NCI-H2227 (cell line): ENCODE measurements around the gene SLC41A3.

Experiments used
- DNase-seq: peaks from one replicate; lab custom pipeline; 2025; ENCODE audit not compliant: unreplicated experiment; lab: John Stamatoyannopoulos, UW

Gene SLC41A3

DNA sequence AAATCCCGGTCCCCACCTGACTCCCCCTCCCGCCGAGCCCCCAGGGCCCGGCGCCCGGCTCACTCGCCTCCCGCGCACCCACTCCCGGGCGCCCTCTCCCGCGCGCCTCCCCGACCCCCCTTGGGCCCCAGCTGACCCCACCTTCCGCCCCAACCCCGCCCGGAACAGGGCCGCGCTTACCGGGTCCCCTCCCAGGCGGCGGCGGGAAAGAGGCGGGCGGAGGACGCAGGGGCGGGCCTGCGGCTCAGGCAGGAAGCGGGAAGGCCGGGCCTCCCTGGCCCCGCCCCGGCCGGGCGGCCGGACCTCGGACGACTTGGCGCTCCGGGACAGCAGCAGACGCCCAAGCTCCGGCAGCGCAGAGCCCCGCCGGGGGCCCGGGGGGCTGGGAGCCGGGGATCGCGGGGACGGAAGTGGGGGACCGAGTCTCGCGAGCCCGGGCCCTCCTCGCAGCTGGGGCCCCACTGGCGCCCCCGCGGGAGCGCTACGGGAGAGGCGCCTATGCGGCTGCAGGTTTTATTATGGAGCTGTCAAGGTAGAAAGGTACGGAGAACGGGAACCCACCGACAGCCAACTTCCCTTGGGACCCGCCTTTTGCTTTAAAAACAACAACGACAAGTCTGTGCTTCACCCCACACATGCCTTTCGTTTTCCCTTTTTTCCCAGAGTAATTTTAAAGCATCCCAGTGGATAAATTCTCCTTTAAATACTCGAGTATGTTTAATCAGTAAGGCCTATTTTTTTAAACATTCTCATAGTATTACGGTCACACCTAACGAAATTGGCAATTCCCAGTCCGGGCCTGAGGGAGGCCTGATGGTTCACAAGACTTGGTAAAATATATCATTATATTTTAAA is at the start of gene SLC41A3:
Gene SLC41A3 (minus strand): TSS at position 212 of the 855 bp plus-strand sequence. CDS start 15,905 bp downstream, outside the sequence.
- DNase-seq, result peak; percentile 83

DNA sequence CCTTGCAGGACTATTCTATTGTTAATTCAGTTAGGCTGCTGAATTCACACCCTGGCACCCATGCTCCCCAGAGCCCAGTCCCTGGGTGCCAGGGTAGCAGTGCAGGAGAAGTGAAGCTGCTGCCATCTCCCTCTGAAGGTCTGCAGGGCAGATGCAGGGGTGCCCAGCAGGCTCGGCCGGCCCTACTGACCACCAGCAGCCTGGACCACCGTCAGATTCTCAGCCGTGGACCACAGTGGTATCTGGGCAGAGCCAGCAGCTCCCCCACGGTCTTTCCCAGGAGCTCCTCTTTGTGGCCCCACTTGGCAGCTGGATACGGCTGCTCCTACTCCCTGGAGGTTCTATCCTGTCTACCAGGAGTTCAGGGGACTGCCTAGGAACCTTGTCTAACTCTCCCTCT is 49.7 kb upstream of the SLC41A3 start:
- DNase-seq, result no peak

DNA sequence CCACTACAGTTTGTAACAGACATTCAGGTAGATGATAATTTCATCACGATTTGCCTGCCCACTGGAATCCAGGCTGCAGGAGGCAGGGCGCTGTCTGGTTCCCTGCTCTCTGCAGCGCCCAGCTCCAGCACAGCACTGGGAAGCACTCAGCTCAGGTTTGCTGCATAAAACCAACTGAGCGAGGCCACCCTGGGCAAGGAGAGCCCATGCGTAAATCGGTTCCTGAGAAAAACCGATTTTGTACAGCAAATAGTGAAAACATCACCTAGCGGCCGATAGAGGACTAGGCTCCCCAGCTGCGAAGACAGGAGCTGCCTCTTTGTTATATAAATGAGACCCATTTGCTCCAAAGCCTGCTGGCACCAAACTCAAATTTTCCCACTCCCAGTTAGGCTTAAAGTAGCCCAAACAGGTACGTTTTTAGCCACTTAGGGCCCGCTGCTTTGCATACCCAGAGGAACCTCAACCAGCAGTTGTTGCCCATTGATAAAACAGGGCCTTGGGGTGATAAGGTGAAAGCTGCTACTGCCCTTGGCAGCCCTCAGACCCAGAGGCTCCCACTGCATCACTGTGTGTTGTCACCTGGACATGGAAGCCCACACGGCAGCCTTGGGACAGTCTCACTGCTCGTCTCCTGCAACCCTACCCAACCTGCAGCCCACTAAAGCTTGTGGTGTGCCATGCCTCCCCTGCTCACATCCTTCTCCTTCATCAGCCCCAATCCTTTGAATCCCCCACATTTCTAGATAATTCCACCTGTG is 49.0 kb upstream of the SLC41A3 start:
- no peak for DNase-seq

- DNase-seq, result no peak
These were observed 48.2 kb upstream of the SLC41A3 start for GRCh38 chr3:126131881-126132750.

DNA sequence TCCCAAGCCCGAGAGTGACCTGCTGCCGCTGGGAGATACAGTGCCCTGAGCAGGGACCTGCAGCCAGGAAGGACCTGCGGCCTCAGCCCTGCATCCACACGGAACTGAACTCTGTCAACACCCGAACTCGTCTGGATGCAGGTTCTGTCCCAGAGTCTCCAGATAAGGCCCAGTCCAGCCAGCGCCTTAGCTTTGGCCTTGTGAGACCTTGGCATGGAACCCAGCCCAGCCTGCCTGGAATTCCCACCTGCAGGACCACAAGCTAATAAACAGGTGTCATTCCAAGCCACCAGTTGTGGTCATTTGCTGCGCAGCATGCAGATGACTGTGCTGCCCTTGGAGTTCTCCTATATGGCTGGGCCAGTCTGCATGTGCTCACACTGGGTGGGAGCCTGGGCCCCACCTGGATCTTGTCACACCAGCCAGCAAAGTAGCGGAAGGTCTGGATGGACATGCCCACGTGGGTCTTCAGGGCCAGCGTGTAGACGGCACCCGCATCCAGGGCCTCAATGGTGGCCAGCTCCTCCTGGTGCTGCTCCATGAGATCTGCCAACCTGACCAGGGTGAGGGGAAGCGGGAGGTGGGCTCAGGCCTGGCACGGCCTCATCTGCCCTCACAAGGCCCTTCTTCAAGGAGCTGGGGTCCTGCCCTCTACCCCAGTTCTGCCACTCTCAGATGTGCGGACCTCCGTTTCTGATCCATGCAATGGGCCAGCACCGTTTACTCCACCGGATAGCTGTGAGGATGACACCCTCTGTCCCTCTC is 47.2 kb upstream of the SLC41A3 start:
- DNase-seq, result no peak

DNA sequence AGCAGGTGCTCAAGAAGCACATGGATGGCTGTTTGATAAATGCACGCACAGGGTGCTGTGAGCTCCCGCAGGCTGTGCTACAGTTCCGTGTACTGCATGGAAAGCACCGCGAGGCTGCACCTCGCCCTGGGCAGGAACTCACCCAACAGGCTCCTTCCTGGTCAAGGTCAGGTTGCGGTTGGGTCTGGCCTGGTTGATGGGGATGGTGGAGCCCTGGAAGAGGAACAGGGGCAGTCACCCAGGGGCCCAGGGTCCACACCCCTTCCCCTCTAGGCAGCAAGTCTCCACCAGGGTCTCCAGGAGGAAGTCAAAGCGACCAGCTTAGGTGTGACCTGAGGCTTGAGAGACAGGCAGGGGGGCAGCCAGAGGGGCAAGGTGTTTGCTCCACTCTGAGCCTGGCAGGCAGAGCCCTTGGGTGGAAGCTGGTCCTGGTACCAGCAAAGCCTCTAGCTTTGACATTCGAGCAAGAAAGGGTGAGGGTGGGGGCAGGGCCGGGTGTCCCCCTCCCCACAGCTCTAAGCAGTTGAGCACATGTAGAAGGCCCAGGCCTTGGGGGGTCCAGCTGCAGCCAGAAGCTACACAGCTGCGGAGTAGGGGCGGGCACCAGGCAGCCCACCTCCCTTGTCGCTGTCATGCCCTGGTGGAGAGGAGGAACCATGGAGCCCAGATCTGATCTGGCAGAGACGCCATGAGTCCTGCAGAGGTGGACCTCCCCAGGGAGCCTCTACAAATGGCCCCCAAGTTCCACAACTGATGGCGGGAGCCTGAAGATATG is 46.3 kb upstream of the SLC41A3 start:
- no peak for DNase-seq

DNA sequence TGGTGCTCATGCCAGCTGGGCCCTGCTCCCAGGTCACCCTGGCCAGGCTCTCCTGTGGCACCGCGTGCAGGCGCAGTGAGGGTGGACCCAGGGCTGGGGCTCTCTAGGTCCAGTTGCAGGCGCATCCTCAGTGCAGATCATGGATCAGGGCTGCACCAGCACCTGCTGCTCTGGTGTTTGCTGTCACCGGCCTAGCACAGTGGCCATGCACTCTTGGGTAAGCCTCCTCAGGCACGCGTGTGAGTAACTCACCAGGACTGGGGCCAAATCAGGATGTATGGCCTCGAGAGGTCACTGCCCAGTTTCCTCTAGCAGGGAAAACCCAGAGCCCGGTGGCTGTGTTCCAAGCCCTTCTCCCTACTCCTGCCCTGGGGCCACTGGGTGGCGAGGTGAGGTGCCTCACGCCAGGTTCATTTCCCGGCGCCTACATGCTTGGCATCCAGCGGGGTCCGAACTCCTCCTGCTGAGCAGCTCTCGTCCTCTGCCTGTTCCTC is 45.5 kb upstream of the SLC41A3 start:
- no peak for DNase-seq

DNA sequence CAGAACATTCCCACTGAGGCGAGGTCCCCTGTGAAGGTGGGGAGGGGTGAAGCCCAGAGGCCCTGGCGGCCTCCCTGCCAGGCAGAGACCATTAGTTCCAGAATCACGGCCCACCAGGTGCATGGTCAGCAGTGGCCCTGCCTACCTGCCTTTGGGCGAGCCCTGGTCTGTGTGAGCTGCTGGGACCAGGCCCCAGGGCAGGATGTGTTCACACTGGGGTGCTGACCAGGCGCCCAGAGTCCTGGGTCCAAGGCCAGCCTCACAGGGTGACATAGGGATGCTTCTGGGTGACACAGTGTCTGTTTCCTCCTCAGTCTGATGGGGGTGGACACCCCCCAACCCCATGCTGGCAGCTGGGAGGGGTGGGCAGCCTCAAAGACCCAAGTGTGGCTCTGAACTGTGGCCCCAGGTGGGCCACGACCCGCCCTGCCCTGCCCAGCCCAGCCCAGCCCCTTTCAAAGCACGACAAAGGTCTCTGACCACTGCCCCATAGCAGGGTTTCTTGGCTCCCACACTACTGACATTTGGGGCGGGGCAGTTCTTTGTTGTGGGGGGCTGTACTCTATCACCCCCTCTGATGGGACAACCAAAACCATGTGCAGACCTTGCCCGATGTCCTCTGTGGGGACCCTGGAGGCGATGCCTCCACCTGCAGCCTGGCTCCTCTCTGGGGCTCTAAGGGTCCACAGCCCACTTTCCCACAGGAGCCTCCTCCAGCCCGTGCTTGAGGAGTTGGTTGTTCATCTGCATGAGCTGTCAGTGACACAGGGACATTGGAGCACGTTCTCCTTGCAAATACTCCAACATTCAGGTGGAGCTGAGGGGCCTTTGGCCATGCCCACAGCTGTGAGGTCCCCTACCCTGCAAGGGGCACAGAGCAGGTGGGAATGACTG is 44.8 kb upstream of the SLC41A3 start:
- no peak for DNase-seq

DNA sequence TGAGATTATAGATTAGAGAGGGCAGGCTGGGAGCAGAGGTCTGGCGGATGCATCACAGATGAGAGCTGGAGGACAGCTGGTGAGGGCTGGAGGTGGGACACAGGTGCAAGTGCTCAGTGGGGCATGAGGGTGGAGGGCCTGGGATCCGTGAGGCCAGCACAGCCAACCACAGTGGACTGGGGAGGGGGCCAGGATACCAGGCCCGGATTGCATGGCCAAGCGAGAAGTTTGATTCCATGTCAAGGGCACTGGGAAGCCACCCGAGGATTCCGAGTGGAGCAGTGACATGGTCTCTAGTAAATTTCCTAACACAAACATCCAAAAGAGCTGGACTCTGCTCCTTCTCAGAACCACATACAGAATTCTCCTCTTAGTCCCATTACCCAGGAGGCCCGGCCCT is 44.0 kb upstream of the SLC41A3 start:
- no peak for DNase-seq

DNA sequence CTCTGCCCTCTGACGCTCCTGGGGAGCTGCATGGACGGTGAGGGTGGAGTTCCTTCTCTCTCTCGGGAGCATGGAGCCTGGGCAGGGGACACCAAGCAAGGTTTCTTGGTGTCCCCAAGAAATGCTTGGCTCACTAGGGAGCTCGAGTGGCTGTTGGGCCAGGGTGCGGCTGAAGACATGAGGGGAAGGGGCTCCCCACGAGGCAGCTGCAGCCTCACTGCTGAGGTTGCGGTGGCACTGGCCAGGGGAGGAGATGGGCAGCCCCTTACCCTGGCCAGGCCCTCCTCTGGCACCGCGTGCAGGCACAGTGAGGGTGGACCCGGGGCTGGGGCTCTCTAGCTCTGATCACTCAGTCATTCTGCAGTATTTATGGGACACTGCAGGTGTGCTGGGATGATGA is 43.5 kb upstream of the SLC41A3 start:
- no peak for DNase-seq

DNA sequence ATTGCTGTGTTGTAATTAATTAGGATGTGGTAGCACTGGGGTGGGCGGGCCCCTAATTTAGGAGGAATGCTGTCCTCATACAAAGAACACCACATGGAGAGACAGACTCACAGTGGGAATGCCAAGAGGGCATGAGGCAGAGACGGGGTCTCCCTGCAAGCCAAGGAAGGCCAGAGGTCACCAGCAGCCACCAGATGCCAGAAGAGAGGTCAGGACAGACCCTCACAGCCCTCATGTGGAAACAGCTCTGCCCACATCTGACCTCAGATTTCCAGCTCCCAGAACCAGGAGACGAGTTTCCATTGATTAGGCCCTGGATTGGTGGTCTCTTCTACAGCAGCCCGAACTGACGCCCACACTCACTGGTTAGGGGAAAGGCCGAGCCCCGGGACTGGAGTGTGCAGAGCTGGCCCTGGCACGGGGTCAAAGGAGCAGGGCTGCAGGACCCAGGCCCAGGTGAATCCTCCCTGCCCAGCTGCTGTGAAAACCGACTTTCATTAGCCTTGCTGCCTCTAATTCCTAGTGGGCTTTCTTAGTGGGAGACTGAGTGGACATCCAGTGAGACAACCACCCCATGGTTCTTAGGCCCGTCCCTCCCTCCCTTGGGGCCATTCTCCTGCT is 43.0 kb upstream of the SLC41A3 start:
- no peak for DNase-seq

GRCh38 chr3:126126286-126126685 is 42.4 kb upstream of the SLC41A3 start:
- no peak for DNase-seq

DNA sequence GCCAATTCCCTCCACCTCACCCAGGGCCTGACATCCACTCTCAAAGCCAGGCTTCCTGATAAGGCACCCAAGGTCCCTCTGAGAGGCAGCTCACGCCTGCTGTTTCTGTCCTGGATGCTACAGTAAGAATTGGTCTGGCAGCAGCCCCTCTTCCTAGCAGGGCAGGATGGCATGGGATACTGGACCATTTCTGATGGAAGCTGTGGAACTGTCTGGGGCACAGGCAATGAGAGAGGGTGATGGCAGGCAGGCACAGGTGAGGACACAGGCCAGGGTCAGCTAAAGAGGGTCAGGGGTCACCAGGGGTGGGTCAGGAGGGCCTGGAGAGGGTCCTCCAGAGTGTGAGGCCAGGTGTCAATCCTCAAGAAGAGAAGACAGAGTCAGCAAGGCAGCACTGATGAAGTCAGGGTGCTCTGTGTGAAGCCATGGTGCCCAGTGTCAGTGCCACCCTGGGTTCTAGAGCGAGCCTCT is 41.9 kb upstream of the SLC41A3 start:
- no peak for DNase-seq

- no peak for DNase-seq
These were observed 41.4 kb upstream of the SLC41A3 start for GRCh38 chr3:126125341-126125740.

DNA sequence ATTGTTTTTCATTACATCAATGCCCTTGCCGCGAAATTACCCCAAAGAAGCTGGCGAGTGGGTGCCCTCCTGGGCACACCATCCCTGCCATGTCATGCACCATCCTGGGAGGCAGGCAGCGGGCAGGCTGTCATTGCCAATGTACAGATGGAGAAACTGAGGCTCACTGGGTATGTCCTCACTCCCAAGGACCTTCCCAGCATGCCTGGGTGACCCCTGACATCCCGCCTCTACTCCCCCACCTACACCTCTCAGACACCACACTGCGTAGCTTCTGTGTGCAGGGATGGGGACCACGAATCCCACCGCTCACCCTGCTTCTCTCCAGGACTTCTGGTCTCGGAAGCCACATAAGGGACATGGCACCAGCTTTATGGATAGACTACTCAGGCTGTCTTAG is 41.0 kb upstream of the SLC41A3 start:
- DNase-seq, result no peak

DNA sequence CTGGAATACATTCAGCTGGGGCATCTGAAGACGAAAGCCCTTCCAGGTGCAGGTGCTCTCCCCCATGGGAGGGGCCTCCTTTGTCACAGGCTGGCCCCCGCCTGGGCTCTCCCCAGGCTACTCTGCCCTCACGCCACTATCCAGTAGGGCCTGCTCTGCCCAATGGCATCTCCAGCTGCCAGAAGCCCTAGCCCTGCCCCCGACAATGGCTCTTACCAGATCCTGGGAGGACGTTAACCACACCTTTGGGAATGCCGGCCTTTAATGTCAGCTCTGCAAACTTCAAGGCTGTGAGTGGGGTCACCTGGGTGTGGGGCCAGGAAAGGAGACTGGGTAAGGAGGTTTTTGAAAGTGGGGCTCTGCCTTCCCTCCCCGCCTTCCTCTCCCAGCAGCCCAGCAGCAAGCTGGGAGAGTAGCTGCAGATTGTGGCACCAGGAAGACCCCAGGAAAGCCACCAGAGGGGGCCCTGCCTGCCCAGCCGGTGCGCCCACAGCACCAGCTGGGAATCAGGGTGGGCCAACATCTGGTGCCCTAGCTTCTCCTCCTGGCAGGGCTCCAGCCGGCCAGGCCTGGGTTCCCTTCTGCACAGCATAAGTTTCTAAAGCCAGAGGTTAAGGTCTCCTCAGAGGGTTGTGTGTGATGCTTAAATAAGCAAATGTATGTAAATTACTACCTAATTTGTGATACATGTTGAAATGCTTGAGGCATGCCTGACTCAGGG is 40.4 kb upstream of the SLC41A3 start:
- no peak for DNase-seq

DNA sequence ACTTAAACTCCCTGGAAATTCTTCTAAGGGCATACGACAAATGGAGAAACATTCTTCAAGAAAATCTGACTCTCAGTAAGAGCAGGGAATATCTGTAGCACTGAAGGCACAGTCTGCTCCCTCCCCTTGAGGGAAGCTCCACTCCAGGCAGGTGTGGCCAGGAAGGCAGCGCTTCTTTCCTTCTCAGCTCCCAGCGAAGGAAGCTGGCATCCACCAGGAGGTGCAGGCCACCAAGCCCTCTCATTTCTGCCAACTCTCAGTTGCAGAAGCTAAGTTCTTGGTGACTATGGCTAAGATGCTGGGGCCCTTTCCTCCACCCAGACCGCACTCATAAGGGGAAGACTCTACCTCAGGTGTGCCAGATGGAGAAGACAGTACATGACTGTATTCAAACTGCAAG is 37.7 kb upstream of the SLC41A3 start:
- no peak for DNase-seq
